ENCODE measurements around the gene XG.

DNA sequence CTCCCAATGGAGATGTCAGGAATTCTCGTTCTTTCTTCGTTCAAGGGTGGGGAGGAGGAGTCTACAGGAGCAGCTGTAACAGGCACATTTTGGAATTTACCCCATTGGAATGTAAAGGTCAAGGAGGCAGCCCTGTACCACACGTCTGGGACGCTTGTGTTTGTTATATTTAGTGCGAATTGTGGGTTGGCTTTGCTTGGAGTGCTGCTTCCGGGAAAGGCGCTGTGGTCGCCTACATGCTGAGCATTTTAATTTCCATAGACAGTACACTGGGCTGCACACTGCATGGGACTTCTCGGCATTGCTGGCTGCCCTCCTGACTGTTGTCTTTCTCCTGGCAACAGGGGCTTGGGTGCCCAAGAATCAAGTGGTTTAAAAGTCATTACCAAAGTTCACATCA, 89.7 kb downstream of the XG start:
- TF ChIP-seq CTCF (IDR thresholded peaks at IDR 0.05; ENCODE audit: borderline replicate concordance, extremely low read depth, low read length, poor library complexity, severe bottlenecking) = no peak
- no peak for TF ChIP-seq EZH2 (IDR thresholded peaks at IDR 0.05; ENCODE audit: borderline replicate concordance, low read depth, low read length, severe bottlenecking)
